ENCODE measurements around the gene CD48.
"Not testable (repeated sequence)": the region's sequence is repeated elsewhere in the genome, so short reads cannot be mapped to it uniquely, and the experiment has no call there.

CD48 gene

DNA sequence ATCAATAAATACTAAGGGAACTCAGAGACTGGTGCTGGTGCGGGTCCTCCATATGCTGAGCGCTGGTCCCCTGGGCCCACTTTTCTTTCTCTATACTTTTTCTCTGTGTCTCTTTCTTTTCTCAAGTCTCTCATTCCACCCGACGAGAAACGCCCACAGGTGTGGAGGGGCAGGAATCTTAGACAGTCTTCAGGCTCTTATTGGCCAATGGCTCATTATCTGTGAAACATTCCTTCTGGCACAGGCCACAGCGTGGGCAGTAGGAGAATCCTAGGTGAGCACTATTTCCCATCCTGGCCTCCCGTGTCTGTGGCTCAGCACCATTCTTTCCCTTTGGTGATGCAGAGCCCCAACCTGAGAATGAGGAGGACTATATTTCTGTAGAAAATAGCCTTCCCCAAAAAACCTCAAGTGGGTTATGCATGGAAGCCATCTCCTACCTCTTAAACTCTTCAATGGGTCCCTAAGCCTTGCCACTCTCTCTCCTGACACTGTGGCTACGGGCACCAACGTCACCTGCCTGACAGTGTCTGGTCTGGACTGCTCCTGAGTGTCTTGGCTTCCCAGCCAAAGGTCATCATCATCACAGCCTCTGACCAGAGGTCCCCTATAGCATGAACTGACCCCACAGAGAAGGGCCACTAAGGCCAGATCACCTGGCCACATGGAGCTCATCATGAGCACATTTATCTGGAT lies 58.5 kb downstream of the CD48 start:
- DNase-seq (ENCODE audit: low read depth): no peak

DNA sequence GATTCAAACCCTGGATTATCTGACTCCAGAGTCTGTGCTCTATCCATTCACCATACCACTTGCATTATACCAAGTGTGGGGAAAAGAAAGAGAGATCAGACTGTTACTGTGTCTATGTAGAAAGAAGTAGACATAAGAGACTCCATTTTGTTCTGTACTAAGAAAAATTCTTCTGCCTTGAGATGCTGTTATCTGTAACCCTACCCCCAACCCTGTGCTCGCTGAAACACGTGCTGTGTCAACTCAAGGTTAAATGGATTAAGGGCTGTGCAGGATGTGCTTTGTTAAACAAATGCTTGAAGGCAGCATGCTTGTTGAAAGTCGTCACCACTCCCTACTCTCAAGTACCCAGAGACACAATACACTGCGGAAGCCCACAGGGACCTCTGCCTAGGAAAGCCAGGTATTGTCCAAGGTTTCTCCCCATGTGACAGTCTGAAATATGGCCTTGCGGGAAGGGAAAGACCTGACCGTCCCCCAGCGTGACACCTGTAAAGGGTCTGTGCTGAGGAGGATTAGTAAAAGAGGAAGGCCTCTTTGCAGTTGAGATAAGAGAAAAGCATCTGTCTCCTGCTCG lies 59.5 kb downstream of the CD48 start:
- DNase-seq (ENCODE audit: low read depth): not testable (repeated sequence)

DNA sequence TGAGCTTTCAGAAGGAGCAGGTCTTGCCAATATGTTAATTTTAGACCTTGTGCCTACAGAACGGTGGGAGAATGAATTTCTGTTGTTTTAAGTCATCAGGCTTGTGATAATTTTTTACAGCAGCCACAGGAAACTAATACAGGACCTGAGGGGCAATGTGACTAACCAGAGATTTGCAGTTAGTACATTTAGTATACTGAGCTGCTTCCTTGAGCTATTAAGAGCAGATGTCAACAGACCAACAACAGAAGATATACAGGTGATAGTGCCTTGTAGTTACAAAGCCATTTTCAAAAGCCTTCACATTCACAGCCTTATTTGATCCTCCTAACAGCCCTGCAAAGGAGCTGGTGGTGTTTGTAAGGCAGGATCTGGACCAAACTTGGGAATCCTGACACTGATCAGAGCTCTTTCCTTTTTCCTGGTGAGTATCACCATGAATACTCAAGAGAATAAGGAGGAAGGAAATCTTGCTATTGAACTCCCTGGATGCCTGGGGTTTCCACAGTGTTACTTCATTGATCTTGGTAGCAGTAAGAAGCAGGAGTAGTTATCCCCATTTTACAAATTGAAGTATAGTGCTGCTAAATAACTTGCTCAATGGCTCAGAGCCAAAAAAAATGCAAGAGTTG lies 60.1 kb downstream of the CD48 start:
- DNase-seq (ENCODE audit: low read depth): no peak

DNA sequence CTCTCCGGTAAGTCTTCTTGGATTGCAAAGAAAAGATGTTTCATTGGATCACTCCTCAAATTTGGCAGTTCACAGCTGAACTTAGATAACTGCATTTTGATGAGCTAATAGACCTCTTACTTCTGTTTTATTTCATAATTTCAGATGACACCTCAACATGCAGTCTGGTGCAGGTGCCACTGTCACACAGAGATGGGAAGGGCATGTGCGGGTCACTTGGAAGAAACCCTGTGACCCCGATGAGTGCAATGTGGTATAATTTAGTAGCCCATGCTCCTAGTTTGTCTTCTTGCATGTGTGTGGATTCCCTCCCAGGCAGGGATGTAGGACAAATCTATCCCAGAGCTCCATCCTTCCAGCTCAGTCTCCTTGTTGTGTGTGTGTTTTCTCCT lies 64.3 kb downstream of the CD48 start:
- DNase-seq (ENCODE audit: low read depth): no peak

DNA sequence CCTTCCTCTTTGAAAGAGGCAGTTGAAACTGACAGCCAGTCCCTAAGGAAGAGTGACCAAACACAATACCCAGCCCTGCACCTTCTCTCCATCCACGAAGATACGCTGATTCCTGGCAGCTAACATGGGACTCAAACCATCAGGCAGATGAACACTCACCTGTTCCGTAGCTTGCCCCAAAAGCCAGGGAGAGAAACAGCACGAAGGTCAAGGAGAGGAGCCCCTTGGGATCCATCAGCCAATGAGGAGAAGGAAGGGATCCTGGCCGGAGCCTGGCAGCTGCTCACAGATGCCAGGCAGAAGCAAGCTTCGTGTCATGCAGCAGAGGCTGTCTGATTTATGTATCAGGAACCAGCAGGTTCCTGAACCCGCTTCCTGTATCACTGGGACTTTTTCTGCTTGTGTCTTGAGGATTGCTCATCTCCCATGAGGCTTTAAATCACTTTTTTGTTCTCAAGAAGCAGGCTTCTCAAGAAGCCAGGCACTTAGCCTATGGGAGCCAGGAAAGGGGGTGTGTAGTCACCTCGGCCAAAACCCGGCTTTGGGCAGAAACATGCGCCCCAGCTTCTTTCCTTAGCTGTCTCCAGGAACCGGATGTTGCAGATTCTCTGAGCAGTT lies 64.8 kb downstream of the CD48 start, which contains the start of gene SLAMF1:
Gene SLAMF1 (minus strand): TSS at position 334 of the 618 bp plus-strand sequence. CDS start 99 bp downstream, at position 235.
- DNase-seq (ENCODE audit: low read depth): no peak

DNA sequence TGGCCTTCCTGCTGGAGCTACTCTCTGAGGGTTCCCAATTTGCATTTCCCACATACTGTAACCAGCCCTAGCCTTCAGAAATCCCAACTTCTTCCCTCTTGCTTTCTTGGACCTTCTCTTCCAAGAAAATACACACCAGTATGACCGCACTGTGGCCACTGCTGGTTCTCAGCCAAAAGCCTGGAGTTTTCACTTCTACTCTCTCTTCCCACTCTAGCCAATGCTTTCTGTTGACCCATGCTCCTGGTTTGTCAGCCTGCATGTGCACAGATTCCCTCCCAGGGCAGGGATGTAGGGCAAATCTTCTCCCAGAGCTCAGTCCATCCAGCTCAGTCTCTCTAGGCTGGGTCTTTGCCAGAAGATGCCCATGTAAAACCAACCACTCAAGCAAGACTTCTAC lies 65.4 kb downstream of the CD48 start:
- DNase-seq (ENCODE audit: low read depth): no peak

DNA sequence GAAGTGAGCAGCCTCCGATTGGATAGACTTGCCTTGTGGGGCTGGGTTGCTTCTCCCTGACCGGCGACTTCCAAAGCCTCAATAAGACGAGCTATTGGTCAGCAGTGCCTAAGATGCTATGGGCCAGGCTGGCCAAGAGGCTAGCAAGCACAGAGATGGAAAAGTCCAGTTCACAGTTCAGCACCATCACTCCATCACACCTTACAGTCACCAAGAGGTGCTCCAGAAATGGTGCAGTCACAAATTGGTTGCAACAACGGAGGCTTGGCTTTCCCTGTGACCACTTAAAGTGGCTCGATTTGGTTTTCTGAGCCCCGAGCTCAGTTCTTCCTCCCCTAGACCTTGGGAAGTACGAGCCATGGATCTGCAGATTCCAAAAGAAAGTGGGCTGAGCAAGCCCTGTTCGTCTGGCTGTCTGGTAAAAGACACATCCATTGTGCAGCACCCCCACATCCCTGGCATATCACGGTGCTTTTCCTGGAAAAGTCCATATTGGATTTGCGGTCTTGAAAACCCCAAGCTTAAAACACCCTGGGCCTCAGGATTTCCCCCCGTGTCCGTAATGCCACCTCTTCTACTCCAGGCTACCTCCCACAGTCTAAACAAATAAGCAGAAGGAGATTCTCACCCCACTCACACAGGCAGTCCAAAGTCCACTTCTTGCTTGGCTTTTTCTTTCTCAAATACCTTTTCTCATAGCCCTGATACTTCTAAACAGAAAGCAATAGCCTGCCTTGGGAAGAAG lies 66.1 kb downstream of the CD48 start:
- no peak for DNase-seq (ENCODE audit: low read depth)

DNA sequence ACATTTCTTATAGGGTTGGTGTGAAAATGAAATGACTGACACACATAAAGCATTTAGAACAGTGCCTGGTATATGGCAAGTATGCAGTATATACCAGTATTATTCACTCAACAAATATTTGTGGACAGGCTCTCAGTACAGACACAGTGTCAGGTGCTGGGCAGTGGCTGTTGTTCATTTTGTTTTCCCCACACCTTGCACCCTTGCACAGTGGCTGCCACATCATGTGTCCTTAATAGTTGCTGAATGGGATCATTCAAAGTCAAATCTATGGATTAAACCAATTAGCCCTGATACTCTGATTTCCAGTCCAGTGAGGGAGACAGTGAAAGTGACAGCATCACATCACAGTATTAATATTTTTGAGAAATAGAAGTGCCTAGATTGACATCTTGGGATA lies 67.2 kb downstream of the CD48 start:
- no peak for DNase-seq (ENCODE audit: low read depth)

DNA sequence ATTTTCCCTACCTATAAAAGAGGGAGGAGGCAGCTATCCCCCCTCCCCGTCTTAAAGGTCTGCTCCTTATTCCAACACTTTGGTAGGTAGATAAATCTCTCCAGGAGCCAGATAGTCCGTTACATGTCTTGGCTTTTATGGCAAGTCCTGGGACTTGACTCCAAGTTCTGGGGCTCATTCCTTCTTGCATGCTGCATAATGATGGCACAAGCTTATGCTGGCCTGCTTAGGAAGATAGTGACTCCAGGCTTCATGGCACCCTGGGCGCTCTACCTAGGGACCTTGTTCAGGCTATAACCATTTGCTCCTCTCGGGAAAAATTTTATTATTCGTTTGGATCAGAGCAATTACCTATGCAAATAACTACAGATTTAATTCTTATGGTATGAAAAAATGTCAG lies 68.5 kb downstream of the CD48 start:
- no peak for DNase-seq (ENCODE audit: low read depth)

DNA sequence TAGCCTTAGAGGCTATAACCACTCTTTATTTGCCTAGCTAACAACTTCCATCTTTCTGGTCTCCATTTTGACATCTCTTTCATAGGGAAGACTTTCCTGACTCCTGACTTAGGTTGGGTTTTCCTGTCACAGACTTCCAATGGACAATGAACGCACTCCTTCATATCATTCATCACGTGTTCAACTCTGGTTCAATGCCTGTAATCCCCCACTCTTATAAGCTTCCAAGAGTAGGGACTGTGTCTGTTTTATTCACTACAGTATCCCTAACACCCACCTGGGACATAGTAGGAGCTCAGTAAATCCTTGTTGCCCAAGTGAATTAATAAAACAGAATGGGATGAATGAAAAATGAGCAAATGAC lies 69.4 kb downstream of the CD48 start:
- no peak for DNase-seq (ENCODE audit: low read depth)

DNA sequence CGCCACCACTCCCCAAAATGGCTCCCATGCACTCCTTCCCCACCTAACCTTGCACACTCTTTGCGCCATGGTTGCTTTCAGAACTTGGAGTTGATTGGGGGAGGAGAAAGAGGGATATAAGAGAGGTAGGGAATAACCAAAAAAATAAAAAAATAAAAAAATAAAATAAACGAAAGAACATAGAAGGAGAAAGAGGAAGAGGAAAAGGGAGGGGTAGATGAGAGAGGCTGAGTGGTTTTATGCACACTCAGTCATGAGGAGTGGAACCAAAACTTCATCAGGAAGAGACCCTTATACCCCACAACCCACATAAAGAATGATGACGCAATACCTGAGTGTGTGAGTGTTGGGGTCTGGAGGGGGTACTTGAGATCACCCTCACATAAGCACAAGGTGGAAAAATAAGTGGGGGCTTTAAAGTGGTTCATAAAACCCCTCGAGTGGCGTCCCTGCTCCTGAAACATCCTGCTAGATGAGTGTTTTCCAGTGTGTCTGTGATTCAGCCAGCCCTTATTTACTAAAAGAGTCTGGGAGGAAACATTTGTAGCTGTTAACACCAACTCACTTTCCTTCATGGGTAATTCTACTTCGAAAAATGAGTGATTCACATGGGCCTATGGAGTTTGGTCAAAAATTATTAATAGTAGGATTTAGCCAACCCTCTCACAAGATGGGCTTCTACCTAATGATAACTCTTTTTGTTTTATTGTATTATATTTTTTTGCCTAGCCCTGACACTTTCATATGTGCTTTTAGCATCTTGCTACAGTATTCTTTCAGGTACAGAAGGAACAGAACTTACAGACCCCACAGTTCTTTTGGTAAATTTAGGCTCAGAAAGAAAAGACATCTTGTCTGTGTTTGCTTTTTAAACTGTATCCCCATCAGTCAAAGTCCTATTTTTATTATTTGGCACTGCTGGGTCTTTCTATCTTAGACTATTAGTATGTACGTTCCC lies 70.0 kb downstream of the CD48 start:
- DNase-seq (ENCODE audit: low read depth): no peak

DNA sequence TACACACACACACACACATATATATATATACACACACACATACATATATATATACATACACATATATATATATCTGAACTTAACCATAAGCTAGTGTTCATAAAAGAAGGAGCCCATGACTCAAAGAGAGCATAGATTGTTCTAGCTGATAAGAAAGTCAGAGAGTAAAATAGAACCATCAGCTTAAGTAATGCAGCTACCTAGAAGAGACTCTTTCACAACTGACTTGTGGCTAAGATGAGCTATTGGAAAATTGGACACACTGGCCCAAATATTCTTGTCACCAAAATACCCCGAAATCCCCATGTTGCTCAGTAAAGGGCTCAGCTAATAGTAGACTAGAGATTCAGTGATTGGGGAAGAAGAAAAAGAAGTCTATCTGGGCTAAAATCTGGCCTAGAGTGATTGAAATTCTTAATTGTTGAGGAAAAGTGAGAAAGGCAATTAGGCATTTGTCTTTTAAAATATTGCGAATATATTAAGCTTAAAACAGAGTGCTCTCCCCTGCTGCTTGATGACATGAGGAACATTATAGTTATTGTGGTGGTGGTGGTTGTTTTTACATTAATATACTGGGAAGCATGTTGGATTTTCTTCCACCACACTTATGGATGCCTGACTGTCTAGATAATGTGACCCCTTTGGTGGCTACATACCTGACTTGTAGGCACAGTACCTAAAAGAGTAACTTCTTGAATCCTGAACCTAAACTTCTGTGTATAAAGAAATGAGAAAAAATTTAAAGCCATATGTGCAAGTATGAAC lies 71.1 kb downstream of the CD48 start:
- no peak for DNase-seq (ENCODE audit: low read depth)

DNA sequence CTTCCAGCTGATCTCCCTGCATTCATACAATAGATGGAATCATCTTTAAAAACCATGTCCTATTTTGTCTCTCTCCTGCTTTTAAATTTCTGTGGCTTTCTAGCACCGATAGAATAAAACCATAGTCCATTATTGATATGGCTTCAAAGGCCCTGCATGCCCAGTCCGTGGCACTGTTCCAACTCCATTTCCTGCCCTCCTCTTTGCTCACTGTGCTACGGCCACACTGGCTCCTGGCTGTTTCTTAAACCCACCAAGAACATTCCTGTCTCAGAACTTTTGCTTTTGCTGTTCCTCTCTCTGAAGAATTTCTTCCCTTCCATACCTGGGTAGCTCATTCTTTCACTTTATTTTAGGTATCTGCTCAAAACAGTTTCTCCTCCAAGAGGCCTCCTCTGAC lies 72.0 kb downstream of the CD48 start:
- DNase-seq (ENCODE audit: low read depth): no peak

DNA sequence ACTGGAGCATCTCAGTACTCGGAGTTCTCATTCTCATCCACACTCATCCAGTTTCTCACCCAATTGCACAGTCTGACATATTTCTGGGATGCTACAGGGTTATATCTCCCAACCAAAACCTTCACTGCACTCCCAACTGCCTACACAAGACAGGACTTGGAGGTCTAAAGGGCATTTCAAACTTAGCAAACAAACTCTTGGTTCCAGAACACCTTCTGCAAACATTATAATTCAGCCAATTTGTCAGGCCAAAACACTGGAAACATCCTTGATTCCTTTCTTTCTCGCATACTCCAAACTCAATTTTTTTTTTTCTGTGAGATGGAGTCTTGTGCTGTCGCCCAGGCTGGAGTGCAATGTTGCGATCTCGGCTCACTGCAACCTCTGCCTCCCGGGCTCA lies 72.7 kb downstream of the CD48 start:
- no peak for DNase-seq (ENCODE audit: low read depth)

DNA sequence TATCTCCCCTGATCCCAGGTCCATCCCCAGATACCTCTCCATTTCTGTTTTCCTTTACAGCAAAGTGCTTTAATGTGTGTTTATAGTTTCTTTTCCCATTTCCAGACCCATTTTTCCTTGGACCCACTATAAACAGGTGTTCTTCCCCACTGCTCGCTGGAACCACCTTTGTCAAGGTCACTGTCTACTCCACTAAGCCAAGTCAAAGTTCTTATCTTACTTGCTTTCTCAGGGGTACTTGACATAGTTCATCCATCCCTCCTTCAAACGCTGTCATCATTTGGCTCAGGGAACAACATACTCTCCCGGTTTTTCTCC lies 73.1 kb downstream of the CD48 start:
- no peak for DNase-seq (ENCODE audit: low read depth)

DNA sequence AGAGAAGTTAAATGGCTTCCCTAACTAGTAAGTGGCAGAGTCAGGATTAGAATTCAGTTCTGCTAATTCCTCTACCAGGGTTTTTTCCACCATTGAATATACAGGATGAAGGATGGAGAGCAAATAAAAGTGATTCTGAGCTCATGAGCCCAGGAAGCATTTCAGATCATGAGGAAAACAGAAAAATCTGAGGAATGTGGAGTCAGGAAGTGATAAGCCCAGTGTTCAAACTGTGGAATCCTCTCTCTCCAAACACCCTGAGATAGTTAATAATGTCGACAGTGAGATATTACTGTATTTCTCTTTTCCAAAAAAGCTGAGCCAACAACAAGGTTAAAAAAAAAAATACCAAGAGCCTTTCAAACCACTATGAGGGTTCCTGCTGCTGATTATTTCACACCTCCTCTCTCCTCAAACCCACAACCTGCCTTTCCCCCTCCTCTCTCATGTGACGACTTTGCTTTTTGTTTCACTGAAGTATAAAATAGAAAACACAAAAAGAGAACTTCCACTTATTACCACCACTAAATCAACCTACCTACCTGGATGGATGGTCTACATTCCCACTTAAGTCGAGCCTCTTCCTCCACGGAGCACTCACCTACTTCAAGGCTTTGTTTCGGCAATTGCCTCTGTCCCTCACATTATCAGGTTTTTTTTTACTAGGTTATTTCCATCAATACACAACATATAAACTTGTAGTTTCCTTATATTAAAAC lies 73.6 kb downstream of the CD48 start:
- DNase-seq (ENCODE audit: low read depth): no peak

DNA sequence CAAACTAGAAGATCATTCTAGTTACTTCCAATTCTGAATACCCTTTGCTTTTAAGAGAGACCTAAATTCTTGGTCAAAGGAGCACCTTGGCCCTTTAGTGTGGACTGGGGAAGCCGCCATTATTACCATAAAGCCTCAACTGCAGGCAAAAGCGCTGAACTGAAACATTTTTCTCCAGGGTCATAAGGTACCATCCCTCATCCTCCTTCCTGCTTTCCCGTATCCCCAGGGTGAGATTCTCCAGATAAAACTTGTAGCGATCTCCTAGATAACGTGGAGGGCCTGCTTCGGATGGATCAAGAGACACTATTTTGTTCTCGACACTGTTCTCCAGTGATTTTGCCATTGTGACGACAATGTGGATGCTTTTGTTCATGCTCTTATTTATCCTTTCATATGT lies 74.6 kb downstream of the CD48 start:
- no peak for DNase-seq (ENCODE audit: low read depth)

DNA sequence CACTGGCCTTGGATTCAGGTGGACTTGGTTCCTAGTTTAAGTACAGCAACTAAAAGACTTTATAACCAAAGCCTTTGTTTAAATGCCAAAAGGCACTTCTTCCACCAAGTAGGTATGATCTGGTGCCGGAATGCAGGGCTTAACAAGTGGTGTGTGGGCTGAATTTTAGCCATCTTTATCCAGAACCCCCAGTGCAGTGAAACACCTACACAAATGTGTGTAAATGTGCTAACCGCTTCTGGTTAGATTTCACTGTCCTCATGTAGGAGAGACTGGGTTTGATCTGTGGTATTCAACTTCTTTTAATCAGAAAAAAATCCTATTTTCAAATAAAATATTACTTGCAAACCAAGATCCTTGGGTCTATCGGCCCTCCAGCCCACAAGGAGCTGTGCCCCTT lies 75.1 kb downstream of the CD48 start:
- no peak for DNase-seq (ENCODE audit: low read depth)

DNA sequence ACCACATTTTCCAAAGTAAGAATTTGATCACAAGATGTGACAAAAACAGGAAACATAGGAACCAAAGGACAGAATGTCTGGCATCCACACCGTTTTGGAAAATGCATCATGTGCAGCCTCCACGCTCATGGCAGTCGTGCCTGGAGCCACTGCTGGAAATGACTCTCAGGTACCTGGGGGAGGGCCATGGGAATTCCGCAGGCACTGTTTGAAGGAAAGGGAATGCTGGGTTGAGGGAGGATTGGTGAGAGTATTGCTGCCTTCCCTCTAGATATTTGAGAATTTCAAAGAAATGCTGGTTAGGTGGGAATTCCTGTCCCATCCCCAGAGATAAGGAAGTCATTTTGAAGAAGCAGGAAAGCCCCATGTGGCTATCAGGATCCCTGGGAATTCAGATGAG lies 75.5 kb downstream of the CD48 start:
- DNase-seq (ENCODE audit: low read depth): no peak
